Measurements from ENCODE around the gene ARID3C. TPM values are rescaled to one million over a fixed set of nuclear protein-coding genes. Genes with fewer than 3 reads are reported as not detected.

ARID3C gene
- total RNA-seq, 1 experiment from 2014 or later: 0.16 TPM

GRCh38 chr9:34591248-34591916 is 37.5 kb downstream of the ARID3C start:
- no peaks in the 10 kb centered on the region for H3K36me3 ChIP-seq
- peak; percentile 63 for DNase-seq
- no peak overlapping the region for H3K4me3 ChIP-seq
- H3K9me3 ChIP-seq: no peaks in the 10 kb centered on the region
- H3K27me3 ChIP-seq: peaks cover 25% of the 10 kb centered on the region

DNA sequence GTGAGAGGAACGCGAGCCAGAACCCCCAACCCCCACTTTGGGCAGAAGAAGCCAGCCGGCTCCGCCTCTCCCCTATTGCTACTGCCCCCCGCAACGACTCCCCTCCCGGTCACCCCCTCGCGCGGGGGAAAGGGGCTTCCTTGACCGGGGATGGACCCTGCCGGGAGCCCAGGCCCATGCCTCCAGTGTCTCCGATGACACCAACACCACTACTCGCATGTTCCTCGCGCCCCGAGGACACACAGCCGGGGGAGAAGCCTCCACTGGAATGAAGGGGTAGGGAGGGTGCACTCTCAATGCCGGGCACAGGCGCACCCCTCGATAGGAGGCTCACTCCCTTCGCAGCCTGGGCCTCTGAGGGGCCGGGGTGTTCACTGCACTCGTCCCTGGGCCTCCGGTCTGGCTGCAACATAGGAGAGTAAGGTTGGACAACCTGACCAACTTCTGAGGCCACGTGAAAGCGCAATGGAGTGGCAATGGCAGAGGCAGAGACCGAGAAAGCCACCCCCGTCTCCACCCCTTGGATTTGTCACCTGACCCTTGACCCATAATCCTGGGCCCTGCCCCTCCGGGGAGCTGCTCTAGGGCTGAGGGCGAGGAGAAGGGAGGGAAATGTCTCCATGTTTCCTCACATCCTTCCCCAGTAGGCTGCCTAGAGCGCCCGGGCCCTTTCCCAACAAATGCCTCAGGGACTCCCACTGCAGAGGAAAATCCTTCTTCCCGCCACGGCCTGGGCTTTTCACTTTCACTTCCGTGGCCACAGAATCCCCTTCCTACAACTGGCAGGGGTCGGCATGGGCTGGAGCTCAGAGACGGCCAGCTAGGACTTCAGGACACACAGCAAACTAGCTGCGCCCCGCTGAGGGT is 38.3 kb downstream of the ARID3C start:
- DNase-seq: no peak
- Histone ChIP-seq H3K36me3 (no peaks in the 10 kb centered on the region), H3K27me3 (peaks cover 25% of the 10 kb centered on the region), H3K9me3 (no peaks in the 10 kb centered on the region), H3K4me3 (no peak overlapping the region)

DNA sequence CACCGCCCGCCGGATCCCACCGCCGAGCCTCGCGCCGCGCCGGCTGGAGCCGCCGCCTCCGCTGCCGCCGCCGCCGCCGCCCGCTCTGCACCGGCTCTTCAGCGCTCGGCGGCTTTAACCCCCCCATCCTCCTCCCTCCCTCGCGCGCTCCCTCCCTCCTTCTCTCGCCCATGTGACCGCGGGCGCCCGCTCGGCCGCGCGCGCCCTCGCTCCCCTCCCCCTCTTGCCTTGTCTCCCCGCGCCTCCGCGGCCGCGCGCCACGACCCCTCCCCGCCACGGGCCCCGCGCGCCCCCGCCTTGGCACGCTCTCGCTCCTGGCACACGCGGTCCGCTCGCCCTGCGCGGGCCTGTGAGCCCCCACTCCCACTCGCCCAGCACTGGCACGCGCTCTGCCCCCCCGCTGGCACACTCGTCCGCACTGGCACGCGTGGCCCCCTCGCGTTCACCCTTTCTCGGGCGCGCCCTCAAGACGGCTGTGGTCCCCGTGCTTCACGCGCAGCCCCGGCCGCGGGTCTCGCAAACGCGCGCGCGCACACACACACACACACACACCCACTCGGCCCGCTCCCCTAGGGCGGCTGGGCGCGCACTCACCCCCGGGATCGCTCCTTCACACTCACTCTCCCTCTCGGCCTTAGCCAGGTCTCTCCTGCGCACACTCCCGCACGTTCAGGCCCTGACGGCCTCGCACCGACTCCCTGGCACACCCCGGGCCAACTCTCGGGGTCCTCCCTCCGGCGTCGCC is 39.1 kb downstream of the ARID3C start, which contains the start of gene CNTFR:
CNTFR (minus strand) TSS at position 89 of the 745 bp plus-strand sequence. CDS start 20,743 bp downstream, outside the sequence.
- DNase-seq: peak; percentile 33
- Histone ChIP-seq H3K4me3 (peak within 1 kb of the TSS; percentile 29), H3K36me3 (no peaks in the 10 kb centered on the region), H3K9me3 (no peaks in the 10 kb centered on the region), H3K27me3 (peaks cover 25% of the 10 kb centered on the region)

DNA sequence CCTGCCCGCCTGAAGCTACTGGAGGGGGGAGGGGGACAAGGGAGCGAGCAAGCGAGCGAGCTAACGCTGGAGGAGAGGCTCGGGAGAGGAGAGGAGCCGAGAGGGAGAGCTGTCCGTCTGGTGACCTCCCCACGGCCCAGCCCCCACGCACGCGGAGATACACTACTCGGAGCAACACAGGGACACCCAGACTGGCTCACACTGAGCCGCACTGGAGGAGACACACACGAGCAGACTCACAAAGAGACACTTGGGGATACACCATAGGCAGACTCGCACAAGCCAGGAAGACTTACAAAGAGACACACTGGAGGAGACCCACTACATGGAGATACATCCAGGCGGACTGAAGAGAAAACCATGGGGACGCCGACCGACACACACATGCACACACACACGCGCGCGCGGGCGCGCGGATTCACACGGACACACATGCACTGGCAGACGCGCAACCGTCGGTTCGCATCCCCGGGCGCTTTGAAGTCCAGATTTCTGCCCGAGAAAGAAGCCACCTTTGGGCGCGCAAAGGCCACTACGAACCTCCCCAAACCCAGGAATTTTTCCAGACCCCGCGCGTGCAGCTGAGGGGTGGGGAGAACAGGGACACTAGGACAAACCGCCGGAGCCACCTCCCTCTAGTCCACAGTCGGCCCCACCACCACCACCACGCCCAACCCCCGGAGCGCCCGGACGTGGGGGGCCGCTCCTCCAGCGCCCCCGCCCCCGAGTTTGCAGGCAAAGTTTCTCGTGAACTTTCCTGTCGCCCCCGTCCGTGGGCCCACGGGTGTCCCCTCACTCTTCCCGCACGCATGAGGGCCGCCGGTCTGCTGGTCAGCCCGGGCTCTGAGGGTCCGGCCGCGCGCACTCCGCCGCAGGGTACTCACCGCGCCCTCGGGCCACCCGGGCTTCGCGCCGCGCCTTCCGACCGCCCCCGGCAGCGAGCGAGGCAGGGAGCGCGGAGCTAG is 39.9 kb downstream of the ARID3C start:
- no peak overlapping the region; the same call in 1 of the 2 replicates for H3K4me3 ChIP-seq
- no peaks in the 10 kb centered on the region for H3K36me3 ChIP-seq
- H3K27me3 ChIP-seq: peaks cover 25% of the 10 kb centered on the region
- no peaks in the 10 kb centered on the region for H3K9me3 ChIP-seq
- DNase-seq: no peak

DNA sequence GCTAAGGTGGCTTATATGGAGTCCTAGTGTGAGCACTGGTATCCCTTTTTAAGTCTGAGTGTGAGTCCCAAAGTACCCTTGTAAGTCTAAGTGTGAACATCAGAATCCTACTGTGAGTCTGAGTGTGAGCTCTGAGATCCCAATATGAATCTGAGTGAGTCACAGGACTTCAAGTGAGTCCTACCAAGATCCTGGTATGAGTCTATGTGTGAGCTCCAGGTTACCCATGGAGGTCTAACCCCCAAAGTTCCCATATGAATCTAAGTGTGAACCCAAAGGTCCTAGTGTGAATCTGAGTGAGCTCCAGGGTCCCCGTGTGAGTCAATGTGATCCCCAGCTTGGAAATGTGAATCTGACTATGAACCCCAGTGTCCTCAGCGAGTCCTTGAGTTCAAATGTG is 41.6 kb downstream of the ARID3C start:
- no peak for DNase-seq
- no peaks in the 10 kb centered on the region for H3K9me3 ChIP-seq
- H3K27me3 ChIP-seq: peaks cover 25% of the 10 kb centered on the region
- H3K4me3 ChIP-seq: no peak overlapping the region
- no peaks in the 10 kb centered on the region for H3K36me3 ChIP-seq

- no peaks in the 10 kb centered on the region for H3K9me3 ChIP-seq
- H3K4me3 ChIP-seq: no peak overlapping the region
- DNase-seq: no peak
- H3K27me3 ChIP-seq: peaks cover 25% of the 10 kb centered on the region
- H3K36me3 ChIP-seq: no peaks in the 10 kb centered on the region
These were observed 42.8 kb downstream of the ARID3C start for GRCh38 chr9:34585946-34586669.

DNA sequence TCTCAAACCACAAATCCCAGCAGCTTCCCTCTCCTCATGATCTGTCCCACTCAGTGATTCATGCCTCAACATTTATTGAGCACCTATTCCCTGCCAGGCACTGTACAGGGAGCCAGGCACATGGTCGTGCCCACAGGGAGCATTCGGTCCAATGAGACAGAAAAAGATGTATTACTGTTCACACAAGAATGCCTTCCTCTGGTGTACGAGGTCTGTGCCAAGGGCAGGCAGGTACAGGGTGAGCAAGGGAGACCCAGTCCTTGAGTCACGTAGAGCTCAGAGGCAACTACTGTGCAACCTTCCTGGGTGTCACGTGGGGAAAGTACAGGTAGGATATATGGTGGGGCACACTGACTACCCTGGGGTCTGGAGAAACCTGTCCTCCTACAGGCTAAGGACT is 43.9 kb downstream of the ARID3C start:
- Histone ChIP-seq H3K4me3 (no peak overlapping the region), H3K36me3 (no peaks in the 10 kb centered on the region), H3K9me3 (no peaks in the 10 kb centered on the region), H3K27me3 (peaks cover 25% of the 10 kb centered on the region)
- DNase-seq: no peak

DNA sequence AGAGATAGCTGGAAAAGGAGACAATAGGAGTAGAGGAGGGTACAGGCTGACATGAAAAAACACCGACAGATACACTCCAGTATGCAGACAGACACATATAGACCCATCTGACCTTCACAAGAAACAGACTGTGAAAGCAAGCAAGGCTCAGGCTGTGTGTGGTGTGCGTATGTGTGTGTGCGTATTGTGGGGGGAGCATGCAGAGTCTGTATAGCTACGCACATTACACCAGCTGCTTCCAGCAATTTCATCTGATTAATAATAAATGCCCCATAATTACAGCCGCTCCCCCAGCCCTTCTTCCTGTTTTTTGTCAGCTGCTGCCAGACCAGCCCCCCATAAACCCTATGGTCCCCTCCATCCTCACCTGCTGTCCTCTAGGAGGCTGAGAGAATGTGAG is 46.1 kb downstream of the ARID3C start:
- H3K27me3 ChIP-seq: peaks cover 9% of the 10 kb centered on the region
- no peaks in the 10 kb centered on the region for H3K9me3 ChIP-seq
- DNase-seq: no peak
- H3K4me3 ChIP-seq: no peak overlapping the region
- no peaks in the 10 kb centered on the region for H3K36me3 ChIP-seq

GRCh38 chr9:34581318-34581717 is 47.5 kb downstream of the ARID3C start:
- no peak for DNase-seq
- no peaks in the 10 kb centered on the region for H3K27me3 ChIP-seq

DNA sequence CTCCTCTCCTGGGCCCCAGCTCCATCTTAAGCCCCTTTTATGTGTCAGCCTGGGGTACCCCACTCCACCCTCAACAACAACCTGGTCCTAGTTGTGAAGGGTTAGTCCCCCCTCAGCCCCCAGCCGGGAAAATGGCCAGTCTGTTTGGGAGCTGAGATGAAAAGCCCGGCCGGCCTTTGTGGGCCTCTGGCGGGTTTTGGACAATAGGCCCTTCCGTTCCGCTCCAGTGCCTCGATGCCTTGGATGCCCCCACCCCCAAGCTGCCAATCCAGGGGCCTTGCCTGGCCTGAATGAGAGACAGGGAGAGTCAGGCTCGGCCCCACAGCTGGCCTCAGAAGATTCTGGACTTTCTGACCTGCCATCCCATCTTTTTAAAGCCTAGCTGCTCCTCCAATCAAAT is 48.5 kb downstream of the ARID3C start:
- H3K4me3 ChIP-seq: no peak overlapping the region
- no peaks in the 10 kb centered on the region for H3K27me3 ChIP-seq
- DNase-seq: no peak
- no peaks in the 10 kb centered on the region for H3K36me3 ChIP-seq
- H3K9me3 ChIP-seq: no peaks in the 10 kb centered on the region

More at GRCh38 chr9:34581318-34581717, 47.5 kb downstream of the ARID3C start:
- H3K36me3 ChIP-seq: no peaks in the 10 kb centered on the region
- H3K4me3 ChIP-seq: no peak overlapping the region
- no peaks in the 10 kb centered on the region for H3K9me3 ChIP-seq

DNA sequence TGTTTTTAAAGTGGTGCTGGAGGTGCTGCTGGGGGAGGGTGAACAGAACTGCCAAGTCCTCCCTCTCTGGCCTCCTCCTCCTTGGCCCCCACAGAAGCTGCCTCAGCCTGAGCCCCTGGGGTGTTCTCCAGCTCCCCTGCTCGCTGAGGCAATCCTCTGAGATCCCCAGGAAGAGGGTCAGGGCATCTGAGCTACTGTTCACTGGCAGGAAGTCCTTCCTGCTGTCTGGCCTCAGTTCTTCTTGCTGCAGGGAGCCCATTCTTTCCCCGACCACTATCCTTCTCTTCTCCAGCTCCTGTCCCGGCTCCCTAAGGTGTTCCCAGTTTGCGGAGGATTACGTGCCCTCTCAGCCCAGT is 49.1 kb downstream of the ARID3C start:
- Histone ChIP-seq H3K4me3 (no peak overlapping the region), H3K9me3 (no peaks in the 10 kb centered on the region), H3K27me3 (no peaks in the 10 kb centered on the region), H3K36me3 (no peaks in the 10 kb centered on the region)
- DNase-seq: no peak

- no peak for DNase-seq
- Histone ChIP-seq H3K4me3 (no peak overlapping the region), H3K27me3 (no peaks in the 10 kb centered on the region), H3K9me3 (no peaks in the 10 kb centered on the region), H3K36me3 (no peaks in the 10 kb centered on the region)
These were observed 49.6 kb downstream of the ARID3C start for GRCh38 chr9:34579104-34579807.

DNA sequence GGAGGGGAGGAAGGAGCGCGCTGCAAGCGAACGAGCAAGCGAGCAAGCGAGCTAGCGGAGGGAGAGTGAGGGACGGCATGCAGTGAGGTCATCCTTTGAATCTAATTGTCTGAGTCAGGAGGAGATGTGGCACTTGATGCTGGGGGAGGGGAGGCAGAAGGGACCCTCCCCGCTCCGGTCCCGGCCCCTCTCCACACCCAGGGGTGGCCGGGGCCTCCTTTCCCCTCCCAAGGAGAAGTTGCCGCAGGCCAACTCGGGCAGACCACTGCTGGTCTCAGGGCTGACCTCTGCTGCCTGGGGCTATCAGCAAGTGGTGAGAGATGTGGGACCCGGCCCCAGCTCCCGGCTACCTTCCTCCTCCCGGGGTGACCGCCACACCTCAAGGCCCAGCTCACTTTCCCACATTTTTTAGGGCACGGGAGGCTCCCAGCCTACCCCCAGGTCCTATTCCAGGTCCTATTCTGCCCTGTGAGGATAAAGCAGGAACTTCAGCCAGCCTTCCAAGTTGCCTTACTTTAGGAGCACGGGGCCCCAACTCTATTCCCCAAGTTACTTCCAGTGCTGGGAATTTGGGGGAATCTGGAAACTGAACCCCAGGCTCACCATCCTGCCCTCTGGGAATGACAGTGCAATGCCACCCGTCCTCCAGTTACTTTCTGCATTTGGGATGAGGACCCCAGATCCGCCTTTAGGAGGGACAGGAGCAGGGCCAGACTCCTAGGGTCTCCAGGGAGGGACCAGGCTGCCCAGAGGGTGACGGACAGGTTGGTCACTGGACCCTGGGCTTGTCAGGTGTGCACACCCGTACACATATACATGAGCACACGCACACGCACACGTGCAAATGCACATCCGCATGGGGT is 50.4 kb downstream of the ARID3C start:
- H3K9me3 ChIP-seq: no peaks in the 10 kb centered on the region
- H3K4me3 ChIP-seq: no peak overlapping the region
- no peaks in the 10 kb centered on the region for H3K36me3 ChIP-seq
- DNase-seq: no peak
- no peaks in the 10 kb centered on the region for H3K27me3 ChIP-seq
